ENCODE measurements around the gene OSBPL5.

DNA sequence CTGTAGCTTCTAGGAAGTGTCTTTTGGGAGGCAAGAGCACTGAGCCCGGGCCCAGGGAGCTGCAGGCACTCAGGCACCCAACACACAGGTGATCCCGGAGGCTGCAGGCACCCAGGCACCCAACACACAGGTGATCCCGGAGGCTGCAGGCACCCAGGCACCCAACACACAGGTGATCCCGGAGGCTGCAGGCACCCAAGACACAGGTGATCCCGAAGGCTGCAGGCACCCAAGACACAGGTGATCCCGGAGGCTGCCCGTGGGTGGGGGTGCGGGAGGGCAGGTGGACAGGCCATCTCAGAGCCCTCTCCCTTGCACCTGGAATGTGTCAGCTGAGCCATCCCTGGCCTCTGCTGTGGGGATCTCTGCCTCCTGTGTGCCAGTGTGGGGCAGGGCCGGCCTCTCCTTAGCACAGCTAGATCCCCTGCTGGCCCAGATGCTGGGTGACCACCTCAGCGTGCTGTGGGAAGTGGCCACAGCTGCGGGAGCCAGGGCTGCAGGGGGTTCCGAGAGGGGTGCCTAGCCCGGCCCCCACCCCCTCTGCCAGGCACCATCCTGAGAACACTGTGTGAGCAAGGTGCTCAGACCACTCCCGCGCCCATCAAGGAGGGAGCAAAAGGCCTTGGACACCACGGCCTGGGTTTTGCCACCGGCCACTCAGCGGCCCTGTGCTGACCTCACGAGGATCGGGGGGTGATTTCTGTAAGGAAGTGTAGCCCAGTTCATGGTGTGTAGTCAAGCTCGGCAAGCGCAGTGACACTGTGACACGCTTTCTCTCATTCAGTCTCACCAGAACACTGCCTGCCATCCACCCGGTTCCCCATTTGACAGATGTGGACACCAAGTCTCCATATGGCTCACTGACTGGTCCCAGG is 39.3 kb upstream of the OSBPL5 start:
- TF ChIP-seq, protein P1, sequence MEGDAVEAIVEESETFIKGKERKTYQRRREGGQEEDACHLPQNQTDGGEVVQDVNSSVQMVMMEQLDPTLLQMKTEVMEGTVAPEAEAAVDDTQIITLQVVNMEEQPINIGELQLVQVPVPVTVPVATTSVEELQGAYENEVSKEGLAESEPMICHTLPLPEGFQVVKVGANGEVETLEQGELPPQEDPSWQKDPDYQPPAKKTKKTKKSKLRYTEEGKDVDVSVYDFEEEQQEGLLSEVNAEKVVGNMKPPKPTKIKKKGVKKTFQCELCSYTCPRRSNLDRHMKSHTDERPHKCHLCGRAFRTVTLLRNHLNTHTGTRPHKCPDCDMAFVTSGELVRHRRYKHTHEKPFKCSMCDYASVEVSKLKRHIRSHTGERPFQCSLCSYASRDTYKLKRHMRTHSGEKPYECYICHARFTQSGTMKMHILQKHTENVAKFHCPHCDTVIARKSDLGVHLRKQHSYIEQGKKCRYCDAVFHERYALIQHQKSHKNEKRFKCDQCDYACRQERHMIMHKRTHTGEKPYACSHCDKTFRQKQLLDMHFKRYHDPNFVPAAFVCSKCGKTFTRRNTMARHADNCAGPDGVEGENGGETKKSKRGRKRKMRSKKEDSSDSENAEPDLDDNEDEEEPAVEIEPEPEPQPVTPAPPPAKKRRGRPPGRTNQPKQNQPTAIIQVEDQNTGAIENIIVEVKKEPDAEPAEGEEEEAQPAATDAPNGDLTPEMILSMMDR (IDR thresholded peaks at IDR 0.05): no peak
- no peak for TF ChIP-seq POLR2A (IDR thresholded peaks at IDR 0.05)

All from uterus (tissue), 2 donors.